Measurements from ENCODE around the gene RBFOX1. TPM values are rescaled to one million over a fixed set of nuclear protein-coding genes. Genes with fewer than 3 reads are reported as not detected.

Gene RBFOX1
- total and polyA plus RNA-seq, 4 donors, result 0.25 TPM; not detected in 3

- Histone ChIP-seq H3K27me3 (ENCODE audit: control insufficient read depth in 1 of 2, insufficient read depth in 2 of 2, low read length in 1 of 2) (no peaks in the 10 kb centered on the region), H3K27ac (ENCODE audit: low read depth in 1 of 2, low read length in 2 of 2) (no peak overlapping the region), H3K36me3 (ENCODE audit: control insufficient read depth in 1 of 2, insufficient read depth in 2 of 2, low read length in 1 of 2) (no peaks in the 10 kb centered on the region), H3K4me1 (ENCODE audit: control insufficient read depth in 1 of 2, insufficient read depth in 2 of 2, low read length in 2 of 2) (no peaks in the 10 kb centered on the region), H3K4me3 (ENCODE audit: low read length in 2 of 2) (no peak overlapping the region), H3K9me3 (ENCODE audit: control insufficient read depth, low read length) (no peaks in the 10 kb centered on the region)
- ATAC-seq (ENCODE audit: low FRiP score), result no peak
- 80 to 84% methylated on average over 5 of the region's 5 CpGs for WGBS, 2 donors
- no peak for DNase-seq
- intact Hi-C loops (cut with DNase I), result no loop called here
These were observed 59.0 kb downstream of the RBFOX1 start for GRCh38 chr16:7391694-7392093.

DNA sequence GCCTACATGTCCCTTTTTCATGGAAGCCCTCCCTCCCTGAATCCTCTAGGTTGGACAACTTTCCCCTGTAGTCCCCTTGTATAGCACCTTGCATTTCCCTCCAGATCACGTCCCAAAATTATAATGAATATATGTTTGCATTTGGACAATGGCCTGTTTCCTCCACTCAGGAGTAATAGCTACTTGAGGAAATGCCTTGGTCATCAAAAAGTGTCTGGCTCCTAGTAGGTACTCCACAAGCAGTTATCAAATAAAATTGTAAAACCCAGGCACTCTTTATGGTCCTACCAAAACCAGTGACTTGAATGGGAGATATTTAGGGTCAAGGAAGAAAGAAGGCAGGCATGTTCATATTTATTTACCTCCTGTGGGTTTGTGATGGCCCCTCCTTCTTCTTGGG is 59.6 kb downstream of the RBFOX1 start:
- no peak for ATAC-seq (ENCODE audit: low FRiP score)
- 62 to 76% methylated on average over 1 of the region's 1 CpG for WGBS, 2 donors

GRCh38 chr16:7393680-7394079 is 61.0 kb downstream of the RBFOX1 start:
- H3K27me3 ChIP-seq (ENCODE audit: control insufficient read depth in 1 of 2, insufficient read depth in 2 of 2, low read length in 1 of 2), result no peaks in the 10 kb centered on the region
- H3K4me1 ChIP-seq (ENCODE audit: control insufficient read depth in 1 of 2, insufficient read depth in 2 of 2, low read length in 2 of 2), result no peaks in the 10 kb centered on the region
- ATAC-seq (ENCODE audit: low FRiP score) (no peak), DNase-seq (no peak)
- H3K4me3 ChIP-seq (ENCODE audit: low read length in 2 of 2), result no peak overlapping the region
- WGBS, 2 donors, result 88 to 90% methylated on average over 4 of the region's 4 CpGs
- no peaks in the 10 kb centered on the region for H3K36me3 ChIP-seq (ENCODE audit: control insufficient read depth in 1 of 2, insufficient read depth in 2 of 2, low read length in 1 of 2)
- no peaks in the 10 kb centered on the region for H3K9me3 ChIP-seq (ENCODE audit: control insufficient read depth, low read length)
- no peak overlapping the region for H3K27ac ChIP-seq (ENCODE audit: low read depth in 1 of 2, low read length in 2 of 2)
- intact Hi-C loops (cut with DNase I), result no loop called here

More for the DNA sequence above, 59.6 kb downstream of the RBFOX1 start:
- Histone ChIP-seq H3K4me3 (ENCODE audit: low read length in 2 of 2) (no peak overlapping the region), H3K4me1 (ENCODE audit: control insufficient read depth in 1 of 2, insufficient read depth in 2 of 2, low read length in 2 of 2) (no peaks in the 10 kb centered on the region), H3K27ac (ENCODE audit: low read depth in 1 of 2, low read length in 2 of 2) (no peak overlapping the region), H3K27me3 (ENCODE audit: control insufficient read depth in 1 of 2, insufficient read depth in 2 of 2, low read length in 1 of 2) (no peaks in the 10 kb centered on the region), H3K36me3 (ENCODE audit: control insufficient read depth in 1 of 2, insufficient read depth in 2 of 2, low read length in 1 of 2) (no peaks in the 10 kb centered on the region), H3K9me3 (ENCODE audit: control insufficient read depth, low read length) (no peaks in the 10 kb centered on the region)
- no peak for DNase-seq
- intact Hi-C loops (cut with DNase I), result no loop called here

DNA sequence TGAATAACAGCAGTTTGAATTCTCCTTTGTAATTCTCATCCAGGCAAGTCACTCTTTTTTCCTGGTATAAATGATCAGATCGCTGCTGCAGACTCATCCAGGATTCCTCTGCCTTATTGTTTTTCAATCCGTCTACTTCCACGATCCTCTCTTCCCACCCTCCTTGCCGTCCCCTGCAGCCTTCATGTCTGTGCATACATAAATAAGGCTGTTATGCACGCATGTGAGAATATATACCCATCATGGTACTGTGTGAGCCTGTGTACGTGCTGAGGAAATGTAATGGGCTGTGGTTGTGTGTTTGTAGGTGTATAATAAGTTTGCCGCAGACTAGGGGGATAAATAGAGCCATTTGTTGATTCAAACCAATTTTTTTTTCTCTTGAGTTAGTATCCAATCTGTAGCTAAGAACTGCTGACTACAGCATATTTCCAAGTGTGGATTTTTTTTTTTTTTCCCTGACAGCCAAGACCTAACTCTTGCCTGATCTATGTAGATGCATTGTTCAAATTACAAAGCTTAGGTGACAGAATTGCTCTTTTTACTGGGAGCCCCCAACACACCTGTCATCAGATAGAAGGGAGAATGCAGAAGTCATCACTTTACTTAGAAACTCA is 62.2 kb downstream of the RBFOX1 start:
- WGBS, 2 donors, result 61 to 64% methylated on average over 7 of the region's 7 CpGs
- DNase-seq (no peak), ATAC-seq (ENCODE audit: low FRiP score) (no peak)
- no peaks in the 10 kb centered on the region for H3K4me1 ChIP-seq (ENCODE audit: control insufficient read depth in 1 of 2, insufficient read depth in 2 of 2, low read length in 2 of 2)
- no peak overlapping the region for H3K4me3 ChIP-seq (ENCODE audit: low read length in 2 of 2)
- no peaks in the 10 kb centered on the region for H3K36me3 ChIP-seq (ENCODE audit: control insufficient read depth in 1 of 2, insufficient read depth in 2 of 2, low read length in 1 of 2)
- no peak overlapping the region for H3K27ac ChIP-seq (ENCODE audit: low read depth in 1 of 2, low read length in 2 of 2)
- no peaks in the 10 kb centered on the region for H3K9me3 ChIP-seq (ENCODE audit: control insufficient read depth, low read length)
- intact Hi-C loops (cut with DNase I), result no loop called here
- H3K27me3 ChIP-seq (ENCODE audit: control insufficient read depth in 1 of 2, insufficient read depth in 2 of 2, low read length in 1 of 2), result no peaks in the 10 kb centered on the region

DNA sequence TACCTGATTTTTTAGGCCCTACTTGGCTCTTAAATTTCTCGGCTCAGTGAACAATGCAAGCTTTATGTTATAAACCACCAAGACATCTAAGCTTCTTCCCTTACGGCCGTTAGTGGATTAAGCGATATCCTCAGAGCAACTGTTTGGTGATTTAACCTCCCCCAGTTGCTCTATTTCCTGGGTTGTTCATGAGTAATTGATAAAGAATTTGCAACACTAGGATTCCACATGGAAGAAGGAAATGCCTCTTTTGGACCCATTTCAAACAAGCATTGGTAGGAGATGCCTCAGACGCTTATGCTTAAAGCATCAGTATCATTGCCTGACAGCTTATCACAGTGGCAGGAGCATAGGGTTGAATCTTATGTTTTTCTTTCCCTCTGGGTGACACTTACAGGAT is 65.3 kb downstream of the RBFOX1 start:
- Histone ChIP-seq H3K27ac (ENCODE audit: low read depth in 1 of 2, low read length in 2 of 2) (no peak overlapping the region), H3K9me3 (ENCODE audit: control insufficient read depth, low read length) (no peaks in the 10 kb centered on the region), H3K4me1 (ENCODE audit: control insufficient read depth in 1 of 2, insufficient read depth in 2 of 2, low read length in 2 of 2) (no peaks in the 10 kb centered on the region), H3K27me3 (ENCODE audit: control insufficient read depth in 1 of 2, insufficient read depth in 2 of 2, low read length in 1 of 2) (no peaks in the 10 kb centered on the region), H3K4me3 (ENCODE audit: low read length in 2 of 2) (no peak overlapping the region), H3K36me3 (ENCODE audit: control insufficient read depth in 1 of 2, insufficient read depth in 2 of 2, low read length in 1 of 2) (no peaks in the 10 kb centered on the region)
- WGBS, 2 donors, result 55 to 65% methylated on average over 5 of the region's 5 CpGs
- ATAC-seq (ENCODE audit: low FRiP score) (no peak), DNase-seq (no peak)
- intact Hi-C loops (cut with DNase I), result no loop called here

GRCh38 chr16:7398536-7398935 is 65.9 kb downstream of the RBFOX1 start:
- WGBS, 2 donors, result 79 to 81% methylated on average over 4 of the region's 4 CpGs
- ATAC-seq (ENCODE audit: low FRiP score) (no peak), DNase-seq (no peak)
- Histone ChIP-seq H3K27me3 (ENCODE audit: control insufficient read depth in 1 of 2, insufficient read depth in 2 of 2, low read length in 1 of 2) (no peaks in the 10 kb centered on the region), H3K4me1 (ENCODE audit: control insufficient read depth in 1 of 2, insufficient read depth in 2 of 2, low read length in 2 of 2) (no peaks in the 10 kb centered on the region), H3K27ac (ENCODE audit: low read depth in 1 of 2, low read length in 2 of 2) (no peak overlapping the region), H3K4me3 (ENCODE audit: low read length in 2 of 2) (no peak overlapping the region), H3K9me3 (ENCODE audit: control insufficient read depth, low read length) (no peaks in the 10 kb centered on the region), H3K36me3 (ENCODE audit: control insufficient read depth in 1 of 2, insufficient read depth in 2 of 2, low read length in 1 of 2) (no peaks in the 10 kb centered on the region)
- intact Hi-C loops (cut with DNase I), result no loop called here

DNA sequence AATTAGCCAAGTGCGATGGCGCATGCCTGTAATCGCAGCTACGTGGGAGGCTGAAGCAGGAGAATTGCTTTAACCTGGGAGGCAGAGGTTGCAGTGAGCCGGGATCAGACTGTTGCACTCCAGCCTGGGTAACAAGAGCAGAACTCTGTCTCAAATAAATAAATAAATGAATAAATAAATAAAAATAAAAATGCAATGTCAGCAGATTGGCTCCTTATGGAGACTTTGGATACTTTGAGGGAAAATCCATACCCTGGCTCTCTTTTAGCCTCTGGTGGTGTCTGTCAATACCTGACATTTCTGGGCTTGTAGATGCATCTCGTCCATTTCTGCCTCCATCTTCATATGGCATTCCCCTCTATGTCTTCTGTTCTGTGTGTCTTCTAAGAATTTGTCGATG is 66.7 kb downstream of the RBFOX1 start:
- Histone ChIP-seq H3K36me3 (ENCODE audit: control insufficient read depth in 1 of 2, insufficient read depth in 2 of 2, low read length in 1 of 2) (no peaks in the 10 kb centered on the region), H3K27me3 (ENCODE audit: control insufficient read depth in 1 of 2, insufficient read depth in 2 of 2, low read length in 1 of 2) (no peaks in the 10 kb centered on the region), H3K4me1 (ENCODE audit: control insufficient read depth in 1 of 2, insufficient read depth in 2 of 2, low read length in 2 of 2) (no peaks in the 10 kb centered on the region), H3K4me3 (ENCODE audit: low read length in 2 of 2) (no peak overlapping the region), H3K9me3 (ENCODE audit: control insufficient read depth, low read length) (no peaks in the 10 kb centered on the region), H3K27ac (ENCODE audit: low read depth in 1 of 2, low read length in 2 of 2) (no peak overlapping the region)
- DNase-seq (no peak), ATAC-seq (ENCODE audit: low FRiP score) (no peak)
- intact Hi-C loops (cut with DNase I), result no loop called here
- WGBS, 2 donors, result 88 to 89% methylated on average over 7 of the region's 7 CpGs

DNA sequence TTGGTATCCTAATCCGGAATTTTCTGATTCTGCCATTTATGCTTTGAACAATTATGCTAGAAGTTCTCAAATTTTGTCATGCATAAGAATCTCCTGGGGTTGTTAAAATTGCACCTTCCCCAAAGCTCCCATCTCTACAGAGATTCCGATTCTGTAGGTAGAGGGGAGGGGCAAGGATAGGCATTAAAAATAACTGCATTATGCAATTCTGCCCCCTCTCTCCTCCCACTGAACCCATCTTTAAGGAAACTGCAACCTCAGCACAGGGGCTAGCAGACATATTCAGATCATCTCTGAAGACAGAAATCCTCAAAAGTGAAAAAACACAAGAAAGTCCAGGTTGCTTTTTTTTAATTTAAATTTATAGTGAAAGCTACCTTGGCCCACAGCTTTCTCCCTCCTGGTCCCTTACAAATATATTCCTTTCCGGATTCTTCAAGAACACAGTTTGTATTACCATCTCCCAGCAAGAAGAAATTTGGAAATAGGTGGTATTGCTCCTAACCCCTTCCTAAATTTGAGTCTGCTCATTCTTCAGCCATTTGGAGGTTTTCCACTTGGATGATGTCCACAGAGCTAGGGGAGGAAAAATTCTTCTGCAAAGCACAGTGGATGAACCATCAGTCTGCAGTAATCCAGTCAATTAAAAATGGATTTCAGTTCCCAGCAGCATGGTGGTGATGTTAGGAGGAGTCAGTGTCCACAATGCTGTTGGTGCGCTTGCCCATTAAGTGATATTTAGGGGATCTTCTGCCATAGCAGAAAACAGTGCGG is 67.7 kb downstream of the RBFOX1 start:
- whole genome bisulfite sequencing, 2 donors, result 54 to 55% methylated on average over 5 of the region's 5 CpGs
- DNase-seq (no peak), ATAC-seq (ENCODE audit: low FRiP score) (no peak)
- no peaks in the 10 kb centered on the region for H3K27me3 ChIP-seq (ENCODE audit: control insufficient read depth in 1 of 2, insufficient read depth in 2 of 2, low read length in 1 of 2)
- no peak overlapping the region for H3K27ac ChIP-seq (ENCODE audit: low read depth in 1 of 2, low read length in 2 of 2)
- H3K9me3 ChIP-seq (ENCODE audit: control insufficient read depth, low read length), result no peaks in the 10 kb centered on the region
- intact Hi-C loops (cut with DNase I), result no loop called here
- H3K36me3 ChIP-seq (ENCODE audit: control insufficient read depth in 1 of 2, insufficient read depth in 2 of 2, low read length in 1 of 2), result no peaks in the 10 kb centered on the region
- no peak overlapping the region for H3K4me3 ChIP-seq (ENCODE audit: low read length in 2 of 2)
- no peaks in the 10 kb centered on the region for H3K4me1 ChIP-seq (ENCODE audit: control insufficient read depth in 1 of 2, insufficient read depth in 2 of 2, low read length in 2 of 2)

DNA sequence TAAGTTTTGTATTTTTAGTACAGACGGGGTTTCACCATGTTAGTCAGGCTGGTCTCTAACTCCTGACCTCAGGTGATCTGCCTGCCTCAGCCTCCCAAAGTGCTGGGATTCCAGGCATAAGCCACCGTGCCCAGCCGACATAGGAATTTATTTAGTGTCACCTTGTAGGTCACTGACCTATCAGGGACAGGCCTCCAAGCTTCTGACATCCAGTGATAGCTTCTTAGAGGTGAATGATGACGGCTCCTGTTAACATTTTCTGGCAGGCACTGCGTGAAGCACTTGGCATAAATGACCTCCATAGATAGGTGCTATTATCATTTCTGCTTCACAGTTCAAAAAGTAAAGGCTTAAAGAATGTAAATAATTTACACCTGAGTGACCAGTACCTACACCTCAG is 71.6 kb downstream of the RBFOX1 start:
- intact Hi-C loops (cut with DNase I), result no loop called here
- no peak overlapping the region for H3K27ac ChIP-seq (ENCODE audit: low read depth in 1 of 2, low read length in 2 of 2)
- no peaks in the 10 kb centered on the region for H3K4me1 ChIP-seq (ENCODE audit: control insufficient read depth in 1 of 2, insufficient read depth in 2 of 2, low read length in 2 of 2)
- DNase-seq, result no peak
- no peak overlapping the region for H3K4me3 ChIP-seq (ENCODE audit: low read length in 2 of 2)
- H3K36me3 ChIP-seq (ENCODE audit: control insufficient read depth in 1 of 2, insufficient read depth in 2 of 2, low read length in 1 of 2), result no peaks in the 10 kb centered on the region
- H3K9me3 ChIP-seq (ENCODE audit: control insufficient read depth, low read length), result no peaks in the 10 kb centered on the region
- H3K27me3 ChIP-seq (ENCODE audit: control insufficient read depth in 1 of 2, insufficient read depth in 2 of 2, low read length in 1 of 2), result no peaks in the 10 kb centered on the region
- no peak for ATAC-seq (ENCODE audit: low FRiP score)
- 45 to 47% methylated on average over 5 of the region's 5 CpGs for WGBS, 2 donors

Measured in aorta (tissue), 5 donors.